ENCODE results near the gene GAN. TPM values are rescaled to one million over a fixed set of nuclear protein-coding genes. Genes with fewer than 3 reads are reported as not detected.

GAN gene
- total and polyA plus RNA-seq, 9 of the 15 experiments (the other 6 are each of a cell fraction or from before 2014, with no cell fraction given), result 0.83 to 15.1 (median 5.2) TPM

DNA sequence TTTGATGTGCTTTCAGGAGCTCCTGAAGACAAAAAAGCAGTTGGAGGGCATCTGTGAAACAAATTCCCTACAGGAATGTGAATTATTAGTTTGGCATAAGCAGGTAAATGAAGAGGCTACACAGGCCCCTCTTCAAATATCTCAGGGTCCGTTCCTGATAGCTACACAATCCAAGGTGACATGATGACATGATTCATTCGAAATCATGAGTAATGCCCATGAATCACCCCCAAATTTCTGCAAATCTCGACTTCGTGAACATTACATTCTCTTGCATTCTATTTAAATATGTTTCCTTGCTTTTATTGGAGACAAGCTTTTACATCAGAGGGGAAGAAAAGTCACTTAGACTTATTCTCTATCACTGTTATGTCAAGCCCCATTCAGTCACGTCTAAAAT lies 22.3 kb downstream of the GAN start:
- no peak overlapping the region for H3K4me2 ChIP-seq (ENCODE audit: insufficient read depth, low read length)
- peaks cover 3% of the 10 kb centered on the region; the same call in 1 of the 3 replicates for H3K79me2 ChIP-seq (ENCODE audit: control insufficient read depth, insufficient read depth, low read length)
- H2AFZ ChIP-seq (ENCODE audit: low read depth, low read length), result no peak overlapping the region
- no peak overlapping the region for H3K9ac ChIP-seq (ENCODE audit: insufficient read depth in 1 of 2, low read depth in 2 of 2, low read length in 2 of 2)
- H3K9me3 ChIP-seq (replicated peaks; ENCODE audit: control insufficient read depth, insufficient read depth, low read depth, low read length), result no peaks in the 10 kb centered on the region; the same call in 1 of the 2 replicates
- 83% methylated on average over 5 of the region's 5 CpGs for WGBS (ENCODE audit: insufficient coverage, low coverage, missing lambda C conversion rate)
- no peak overlapping the region for H3K4me3 ChIP-seq
- in situ Hi-C loops (cut with MboI) (no loop called here), intact Hi-C loops (cut with micrococcal nuclease) (no loop called here)
- H4K20me1 ChIP-seq (replicated peaks; ENCODE audit: control insufficient read depth, insufficient read depth, low read length), result no peaks in the 10 kb centered on the region
- no peaks in the 10 kb centered on the region for H3K36me3 ChIP-seq (ENCODE audit: control insufficient read depth, insufficient read depth, low read length)
- H3K27me3 ChIP-seq (ENCODE audit: control insufficient read depth in 2 of 2, insufficient read depth in 2 of 2, low read length in 2 of 2), result no peaks in the 10 kb centered on the region
- no peak for FAIRE-seq
- no peak for TF ChIP-seq FOXP4 (CRISPR knock-in tag; IDR thresholded peaks at IDR 0.05; ENCODE audit: borderline replicate concordance)
- no peak for TF ChIP-seq CHD2 (IDR thresholded peaks at IDR 0.05; ENCODE audit: low read depth, low read length)
- TF ChIP-seq SFPQ (IDR thresholded peaks at IDR 0.05; ENCODE audit: low read depth, low read length), result no peak
- H3K9me1 ChIP-seq (ENCODE audit: control insufficient read depth, insufficient read depth, low read length), result no peaks in the 10 kb centered on the region
- ATAC-seq, result no peak
- H3K4me1 ChIP-seq (replicated peaks in 1 of 2; ENCODE audit: control insufficient read depth in 2 of 2, insufficient read depth in 2 of 2, low read length in 2 of 2), result no peaks in the 10 kb centered on the region
- no peak for DNase-seq (ENCODE audit: extremely low read depth in 1 of 4, low spot score in 3 of 4)
- POLR2A ChIA-PET, result interaction anchor here (1.2 kb wide), 1 partner anchor 9 kb away, joined by 4 read pairs; no protein-coding TSS in a partner anchor
- no peak overlapping the region for H3K27ac ChIP-seq (ENCODE audit: extremely low read depth, low read depth, low read length)
- CTCF ChIA-PET (ENCODE audit: low intra/inter-chr PET ratio), result no interaction called here
- no TSS peak for BruUV-seq (replicated peaks)
